NCI-H748 (cell line): ENCODE data around the gene CPVL.

Experiments used
- DNase-seq: peaks from one replicate; lab custom pipeline; 2025; ENCODE audit not compliant: unreplicated experiment; lab: John Stamatoyannopoulos, UW

The CPVL gene

GRCh38 chr7:28980451-28981160, 165.7 kb downstream of the CPVL start:
- no peak for DNase-seq

DNA sequence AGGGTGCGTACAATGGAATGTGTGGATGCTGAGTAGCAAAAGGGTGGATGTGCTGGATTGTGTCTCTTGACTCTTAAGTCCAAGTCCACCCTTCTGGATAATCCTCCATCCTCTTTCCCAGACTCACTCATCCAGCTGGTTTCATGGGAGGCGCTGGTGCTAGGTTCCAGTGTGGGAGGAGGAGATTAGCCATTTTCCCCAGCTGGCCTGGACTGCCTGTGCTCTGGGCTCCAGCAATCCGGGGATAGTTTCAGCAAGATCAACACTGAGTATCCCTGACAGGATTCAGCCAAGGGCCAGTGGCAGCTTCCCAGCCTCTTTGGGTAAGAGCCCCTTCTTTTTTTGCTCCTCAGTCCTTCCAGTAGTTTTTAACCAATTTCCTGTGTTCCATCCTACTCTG, 166.6 kb downstream of the CPVL start:
- no peak for DNase-seq

DNA sequence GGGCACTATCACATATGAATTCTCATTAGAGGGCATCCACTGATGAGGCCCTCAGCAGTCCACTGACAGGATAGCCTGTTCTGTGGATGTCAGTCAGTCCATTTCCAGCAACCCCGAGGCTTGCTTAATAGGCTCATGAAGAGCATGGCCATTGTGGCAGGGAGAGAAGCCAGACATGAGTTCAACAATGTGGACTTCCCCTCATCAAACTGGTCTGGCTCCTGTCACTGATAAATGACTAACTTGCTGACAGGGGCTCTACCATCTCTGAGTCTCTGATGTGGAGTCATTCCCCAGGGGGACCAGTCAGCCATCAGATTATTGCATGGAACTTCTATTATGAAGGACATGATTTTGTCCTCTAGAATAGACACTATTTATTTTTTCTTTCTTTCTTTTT, 168.5 kb downstream of the CPVL start:
- no peak for DNase-seq

- no peak for DNase-seq
These were observed 170.3 kb downstream of the CPVL start for GRCh38 chr7:28976022-28976421.

GRCh38 chr7:28973591-28973990, 172.7 kb downstream of the CPVL start:
- no peak for DNase-seq

GRCh38 chr7:28964056-28964455, 182.3 kb downstream of the CPVL start:
- DNase-seq: no peak

DNA sequence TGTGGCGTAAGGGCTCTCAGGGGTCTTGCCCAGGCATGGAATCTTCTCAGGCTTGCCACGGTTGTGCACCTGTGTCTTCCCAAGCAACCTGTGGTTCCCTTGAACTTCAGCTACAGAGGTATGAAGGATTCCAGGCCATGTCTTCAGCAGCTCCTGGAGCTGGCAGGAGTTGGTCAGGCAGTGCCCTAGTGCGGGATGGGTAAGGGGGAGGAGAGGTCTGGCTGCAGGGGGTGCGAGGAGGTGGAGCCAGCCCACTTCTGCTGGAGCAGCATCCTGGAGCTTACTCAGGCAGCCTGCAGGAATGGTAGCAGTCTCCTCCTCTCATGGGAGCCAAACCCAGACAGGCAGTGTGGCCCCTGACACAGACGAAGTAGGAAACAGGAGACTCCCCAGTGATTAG, 184.4 kb downstream of the CPVL start:
- DNase-seq: no peak

- DNase-seq: no peak
These were observed 186.1 kb downstream of the CPVL start for GRCh38 chr7:28960071-28960840.

DNA sequence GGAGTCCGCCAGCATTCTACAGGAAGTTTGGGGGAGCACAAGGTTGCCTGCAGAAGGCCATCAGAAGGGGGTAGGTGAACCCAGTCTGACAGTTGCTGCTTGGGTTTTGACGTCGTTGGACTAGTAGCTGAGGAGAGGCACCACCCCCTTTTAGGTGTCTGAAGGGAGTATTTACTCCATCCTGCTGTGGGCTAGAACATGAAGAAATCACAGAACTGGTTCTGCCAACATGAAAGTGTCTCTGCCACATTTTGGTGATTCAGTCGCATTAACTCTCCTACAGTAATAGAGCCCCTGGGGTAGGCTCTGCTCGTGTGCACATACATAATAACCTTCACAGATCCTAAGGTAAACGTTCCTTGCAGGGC, 187.4 kb downstream of the CPVL start:
- DNase-seq: no peak

GRCh38 chr7:28958235-28958979, 187.9 kb downstream of the CPVL start, which contains the start of gene TRIL:
Gene TRIL (minus strand): TSS chr7:28958330. CDS start chr7:28958046, 284 bp downstream.
- DNase-seq: peak; percentile 66

DNA sequence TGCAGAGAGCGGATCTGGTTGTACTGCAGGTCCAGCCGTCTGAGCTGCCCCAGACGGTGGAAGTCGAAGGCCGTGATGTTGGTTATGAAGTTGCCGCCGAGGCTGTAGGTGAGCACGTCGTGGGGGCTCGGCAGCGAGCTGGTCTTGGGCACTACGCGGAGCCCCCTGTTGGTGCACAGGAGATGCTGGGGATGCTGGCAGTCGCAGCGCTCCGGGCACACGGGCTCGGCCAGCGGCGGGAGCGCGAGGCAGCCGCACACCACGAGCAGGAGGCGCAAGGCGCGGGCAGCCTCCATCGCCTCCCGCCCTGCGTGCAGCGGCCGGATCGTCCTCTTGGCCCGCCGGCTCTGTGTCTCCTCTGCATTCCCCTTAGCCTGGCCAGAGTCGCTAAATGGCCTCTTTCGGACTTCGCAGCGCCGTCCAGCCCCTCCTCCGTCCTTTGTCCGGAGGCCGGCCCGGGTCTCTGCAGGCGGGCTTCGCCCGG, 188.5 kb downstream of the CPVL start:
- peak; percentile 75 for DNase-seq

DNA sequence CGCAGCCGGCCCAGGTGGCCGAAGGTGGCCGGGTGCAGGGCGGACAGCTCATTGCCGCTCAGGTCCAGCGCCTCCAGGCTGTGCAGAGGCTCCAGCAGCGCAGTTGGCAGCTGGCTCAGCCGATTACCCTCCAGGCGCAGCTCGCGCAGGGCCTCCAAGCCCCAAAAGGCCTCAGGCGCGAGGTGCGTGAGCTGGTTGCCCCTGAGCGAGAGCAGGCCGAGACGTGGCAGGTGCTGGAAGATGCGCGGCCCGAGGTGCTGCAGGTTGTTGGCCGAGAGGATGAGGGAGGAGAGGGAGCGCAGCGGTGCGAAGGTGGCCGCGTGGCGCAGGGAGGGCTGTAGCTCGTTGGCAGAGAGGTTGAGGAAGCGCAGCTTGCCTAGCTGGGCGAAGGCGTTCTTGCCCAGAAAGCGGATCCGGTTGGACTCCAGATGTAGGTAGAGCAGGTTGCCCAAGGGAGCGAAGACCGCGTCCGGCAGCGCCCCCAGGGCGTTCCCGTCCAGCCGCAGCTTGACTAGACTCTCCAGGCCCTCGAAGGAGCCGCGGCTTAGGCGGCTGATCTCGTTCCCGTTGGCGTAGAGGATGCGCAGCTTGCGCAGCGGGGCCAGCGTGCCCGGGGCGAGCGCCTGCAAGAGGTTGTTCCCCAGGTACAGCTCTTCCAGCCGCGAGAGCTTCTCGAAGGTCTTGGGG, 189.1 kb downstream of the CPVL start:
- peak; percentile 89 for DNase-seq

- DNase-seq: peak; percentile 96
These were observed 189.7 kb downstream of the CPVL start for GRCh38 chr7:28956608-28957063.

GRCh38 chr7:28955718-28956607, 190.4 kb downstream of the CPVL start:
- DNase-seq: peak; percentile 90

- no peak for DNase-seq
These were observed 191.0 kb downstream of the CPVL start for GRCh38 chr7:28955356-28955717.

- DNase-seq: no peak
These were observed 191.4 kb downstream of the CPVL start for GRCh38 chr7:28954946-28955345.

- DNase-seq: no peak
These were observed 191.9 kb downstream of the CPVL start for GRCh38 chr7:28954471-28954870.

DNA sequence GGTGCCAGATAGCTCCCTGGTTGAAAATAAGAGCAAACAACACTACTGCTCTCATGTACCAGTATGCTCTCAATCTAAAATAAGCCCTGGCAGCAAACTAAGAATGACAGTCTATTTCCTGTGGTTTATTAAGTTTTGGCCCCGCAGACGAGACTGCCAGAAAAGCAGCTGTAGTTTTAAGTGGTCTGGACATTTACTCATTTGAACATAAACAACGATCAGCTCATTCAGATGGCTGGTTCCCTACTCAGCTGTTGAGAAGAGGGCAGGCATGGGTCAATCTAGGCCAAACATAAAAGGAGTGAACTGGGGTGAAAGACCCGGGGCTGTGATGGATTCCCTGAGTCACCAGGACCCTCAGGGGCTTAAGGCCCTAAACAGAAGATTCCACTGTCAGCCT, 192.7 kb downstream of the CPVL start:
- no peak for DNase-seq
